ENCODE results near the gene POLR2E.

Gene POLR2E

GRCh38 chr19:1126984-1127760, 32.0 kb upstream of the POLR2E start:
- Histone ChIP-seq H3K4me1 (peaks cover 45% of the 10 kb centered on the region), H3K4me3 (no peak overlapping the region), H3K36me3 (peaks cover 70% of the 10 kb centered on the region), H4K20me1 (peaks cover 90% of the 10 kb centered on the region), H3K27me3 (no peaks in the 10 kb centered on the region), H3K9me3 (no peaks in the 10 kb centered on the region), H3K27ac (peak overlapping the region; percentile 64; the same call in 1 of the 2 replicates), H3K4me2 (no peak overlapping the region), H3K9ac (peak overlapping the region; percentile 50; the same call in 1 of the 2 replicates)
- no peak for TF ChIP-seq Cebpa-rat (IDR thresholded peaks at IDR 0.05)

- no peak overlapping the region for H3K4me3 ChIP-seq
- H3K9me3 ChIP-seq: no peaks in the 10 kb centered on the region
- H4K20me1 ChIP-seq: peaks cover 77% of the 10 kb centered on the region
- no peaks in the 10 kb centered on the region for H3K27me3 ChIP-seq
- H3K4me1 ChIP-seq: peaks cover 35% of the 10 kb centered on the region
- peak overlapping the region; percentile 64 for H3K27ac ChIP-seq
- no peak for TF ChIP-seq Cebpa-rat (IDR thresholded peaks at IDR 0.05)
- peaks cover 84% of the 10 kb centered on the region for H3K36me3 ChIP-seq
- peak overlapping the region; percentile 50 for H3K9ac ChIP-seq
- peak overlapping the region; percentile 57 for H3K4me2 ChIP-seq
Observed at GRCh38 chr19:1125601-1126467, 30.7 kb upstream of the POLR2E start.

GRCh38 chr19:1123885-1124677, 28.9 kb upstream of the POLR2E start:
- Histone ChIP-seq H3K27me3 (no peaks in the 10 kb centered on the region), H3K27ac (peak overlapping the region; percentile 22; the same call in 1 of the 2 replicates), H3K4me2 (no peak overlapping the region), H3K9ac (no peak overlapping the region), H3K9me3 (no peaks in the 10 kb centered on the region), H3K4me1 (peaks cover 19% of the 10 kb centered on the region), H3K36me3 (peaks cover 90% of the 10 kb centered on the region), H3K4me3 (no peak overlapping the region), H4K20me1 (peaks cover 59% of the 10 kb centered on the region)
- TF ChIP-seq Cebpa-rat (IDR thresholded peaks at IDR 0.05): no peak

- no peak for TF ChIP-seq Cebpa-rat (IDR thresholded peaks at IDR 0.05)
- H3K4me1 ChIP-seq: peaks cover 19% of the 10 kb centered on the region
Observed at GRCh38 chr19:1123381-1123780, 28.2 kb upstream of the POLR2E start.

GRCh38 chr19:1122972-1123363, 27.8 kb upstream of the POLR2E start:
- no peak overlapping the region for H3K9ac ChIP-seq
- H4K20me1 ChIP-seq: peaks cover 49% of the 10 kb centered on the region
- no peak overlapping the region for H3K4me2 ChIP-seq
- H3K4me1 ChIP-seq: peaks cover 19% of the 10 kb centered on the region
- H3K4me3 ChIP-seq: no peak overlapping the region
- peaks cover 99% of the 10 kb centered on the region for H3K36me3 ChIP-seq
- no peak for TF ChIP-seq Cebpa-rat (IDR thresholded peaks at IDR 0.05)
- H3K9me3 ChIP-seq: no peaks in the 10 kb centered on the region
- no peak overlapping the region for H3K27ac ChIP-seq
- H3K27me3 ChIP-seq: no peaks in the 10 kb centered on the region

More at GRCh38 chr19:1123381-1123780, 28.2 kb upstream of the POLR2E start:
- H3K9ac ChIP-seq: no peak overlapping the region
- H3K27ac ChIP-seq: peak overlapping the region; percentile 22; the same call in 1 of the 2 replicates
- no peaks in the 10 kb centered on the region for H3K27me3 ChIP-seq
- no peaks in the 10 kb centered on the region for H3K9me3 ChIP-seq
- H3K4me3 ChIP-seq: no peak overlapping the region
- H3K4me2 ChIP-seq: no peak overlapping the region
- H3K36me3 ChIP-seq: peaks cover 97% of the 10 kb centered on the region
- H4K20me1 ChIP-seq: peaks cover 53% of the 10 kb centered on the region

GRCh38 chr19:1122021-1122971, 27.1 kb upstream of the POLR2E start:
- H3K36me3 ChIP-seq: peaks cover 99% of the 10 kb centered on the region
- H3K4me3 ChIP-seq: no peak overlapping the region
- no peaks in the 10 kb centered on the region for H3K9me3 ChIP-seq
- H3K27ac ChIP-seq: no peak overlapping the region
- H3K9ac ChIP-seq: no peak overlapping the region
- no peaks in the 10 kb centered on the region for H3K27me3 ChIP-seq
- no peak for TF ChIP-seq Cebpa-rat (IDR thresholded peaks at IDR 0.05)
- H3K4me1 ChIP-seq: peaks cover 19% of the 10 kb centered on the region
- peaks cover 43% of the 10 kb centered on the region for H4K20me1 ChIP-seq
- H3K4me2 ChIP-seq: no peak overlapping the region

- TF ChIP-seq Cebpa-rat (IDR thresholded peaks at IDR 0.05): no peak
- Histone ChIP-seq H3K4me1 (peaks cover 10% of the 10 kb centered on the region), H3K4me2 (no peak overlapping the region), H3K9ac (no peak overlapping the region), H3K27ac (no peak overlapping the region), H3K27me3 (no peaks in the 10 kb centered on the region), H3K9me3 (no peaks in the 10 kb centered on the region), H3K4me3 (no peak overlapping the region), H3K36me3 (peaks cover 99% of the 10 kb centered on the region), H4K20me1 (peaks cover 34% of the 10 kb centered on the region)
Observed at GRCh38 chr19:1121395-1121794, 26.2 kb upstream of the POLR2E start.

- Histone ChIP-seq H3K36me3 (peaks cover 92% of the 10 kb centered on the region), H3K4me3 (no peak overlapping the region), H3K4me1 (no peaks in the 10 kb centered on the region), H3K9me3 (no peaks in the 10 kb centered on the region), H3K9ac (no peak overlapping the region), H3K4me2 (no peak overlapping the region), H3K27me3 (no peaks in the 10 kb centered on the region), H3K27ac (no peak overlapping the region), H4K20me1 (peaks cover 22% of the 10 kb centered on the region)
- no peak for TF ChIP-seq Cebpa-rat (IDR thresholded peaks at IDR 0.05)
Observed at GRCh38 chr19:1119475-1120217, 24.5 kb upstream of the POLR2E start.

All from BLaER1 (cell line).